ENCODE measurements around the gene LRGUK. TPM values are rescaled to one million over a fixed set of nuclear protein-coding genes. Genes with fewer than 3 reads are reported as not detected.
"Not testable (repeated sequence)": the region's sequence is repeated elsewhere in the genome, so short reads cannot be mapped to it uniquely, and the experiment has no call there.

The LRGUK gene
- 0.14 TPM for polyA plus RNA-seq (2012; ENCODE audit: low read depth, missing spikeins)

GRCh38 chr7:134126966-134127848 lies at the start of gene LRGUK:
Gene LRGUK (plus strand): TSS chr7:134127340. CDS start chr7:134127368, 28 bp downstream.
- FAIRE-seq: peak; percentile 88
- TF ChIP-seq SPI1 (IDR thresholded peaks at IDR 0.05; ENCODE audit: low read depth, low read length) (peak; percentile 30), POLR2AphosphoS5 (IDR thresholded peaks at IDR 0.05; ENCODE audit: low read depth, low read length) (no peak)
- peak; percentile 77 for DNase-seq (ENCODE audit: insufficient read length, low spot score)

- not testable (repeated sequence) for FAIRE-seq; DNase-seq (ENCODE audit: insufficient read length, low spot score)
Measured at GRCh38 chr7:134077560-134077959, 49.6 kb upstream of the LRGUK start.

- TF ChIP-seq POLR2AphosphoS5 (IDR thresholded peaks at IDR 0.05; ENCODE audit: low read depth, low read length) (no peak), PAX5 (IDR thresholded peaks at IDR 0.05; ENCODE audit: insufficient read depth, low read length, severe bottlenecking) (no peak), TAF1 (IDR thresholded peaks at IDR 0.05; ENCODE audit: low read depth, low read length) (no peak)
- DNase-seq (ENCODE audit: insufficient read length, low spot score): no peak
- no peak for FAIRE-seq
Measured at GRCh38 chr7:134078991-134079390, 48.1 kb upstream of the LRGUK start.

GRCh38 chr7:134081695-134082094 lies 45.4 kb upstream of the LRGUK start:
- FAIRE-seq: no peak
- no peak for TF ChIP-seq SPI1 (IDR thresholded peaks at IDR 0.05; ENCODE audit: low read depth, low read length)
- no peak for TF ChIP-seq PAX5 (IDR thresholded peaks at IDR 0.05; ENCODE audit: insufficient read depth, low read length, severe bottlenecking)
- no peak for TF ChIP-seq POLR2AphosphoS5 (IDR thresholded peaks at IDR 0.05; ENCODE audit: low read depth, low read length)
- no peak for TF ChIP-seq POU2F2 (IDR thresholded peaks at IDR 0.05; ENCODE audit: low read depth, low read length)
- TF ChIP-seq POLR2A (IDR thresholded peaks at IDR 0.05; ENCODE audit: low read depth, low read length): no peak
- TF ChIP-seq TAF1 (IDR thresholded peaks at IDR 0.05; ENCODE audit: low read depth, low read length): no peak
- DNase-seq (ENCODE audit: insufficient read length, low spot score): no peak

- FAIRE-seq: no peak
- DNase-seq (ENCODE audit: insufficient read length, low spot score): no peak
- no peak for TF ChIP-seq POLR2AphosphoS5 (IDR thresholded peaks at IDR 0.05; ENCODE audit: low read depth, low read length)
- TF ChIP-seq POU2F2 (IDR thresholded peaks at IDR 0.05; ENCODE audit: low read depth, low read length): no peak
- no peak for TF ChIP-seq PAX5 (IDR thresholded peaks at IDR 0.05; ENCODE audit: insufficient read depth, low read length, severe bottlenecking)
- no peak for TF ChIP-seq TAF1 (IDR thresholded peaks at IDR 0.05; ENCODE audit: low read depth, low read length)
- TF ChIP-seq SPI1 (IDR thresholded peaks at IDR 0.05; ENCODE audit: low read depth, low read length): no peak
- TF ChIP-seq POLR2A (IDR thresholded peaks at IDR 0.05; ENCODE audit: low read depth, low read length): no peak
Measured at GRCh38 chr7:134083766-134084487, 43.2 kb upstream of the LRGUK start.

- FAIRE-seq: peak; percentile 43
- peak; percentile 91 for TF ChIP-seq SPI1 (IDR thresholded peaks at IDR 0.05; ENCODE audit: low read depth, low read length)
- TF ChIP-seq POLR2AphosphoS5 (IDR thresholded peaks at IDR 0.05; ENCODE audit: low read depth, low read length): no peak
- no peak for DNase-seq (ENCODE audit: insufficient read length, low spot score)
Measured at GRCh38 chr7:134084488-134085144, 42.5 kb upstream of the LRGUK start.

- DNase-seq (ENCODE audit: insufficient read length, low spot score) (no peak), FAIRE-seq (no peak)
- no peak for TF ChIP-seq POLR2A (IDR thresholded peaks at IDR 0.05; ENCODE audit: low read depth, low read length)
- TF ChIP-seq TAF1 (IDR thresholded peaks at IDR 0.05; ENCODE audit: low read depth, low read length): no peak
- TF ChIP-seq SPI1 (IDR thresholded peaks at IDR 0.05; ENCODE audit: low read depth, low read length): no peak
- TF ChIP-seq POLR2AphosphoS5 (IDR thresholded peaks at IDR 0.05; ENCODE audit: low read depth, low read length): no peak
- TF ChIP-seq PAX5 (IDR thresholded peaks at IDR 0.05; ENCODE audit: insufficient read depth, low read length, severe bottlenecking): no peak
- TF ChIP-seq POU2F2 (IDR thresholded peaks at IDR 0.05; ENCODE audit: low read depth, low read length): no peak
Measured at GRCh38 chr7:134085311-134085710, 41.8 kb upstream of the LRGUK start.

- FAIRE-seq: no peak
- DNase-seq (ENCODE audit: insufficient read length, low spot score): no peak
Measured at GRCh38 chr7:134086998-134087735, 40.0 kb upstream of the LRGUK start.

GRCh38 chr7:134088199-134088598 lies 38.9 kb upstream of the LRGUK start:
- FAIRE-seq (no peak), DNase-seq (ENCODE audit: insufficient read length, low spot score) (no peak)
- TF ChIP-seq TAF1 (IDR thresholded peaks at IDR 0.05; ENCODE audit: low read depth, low read length) (no peak), POLR2AphosphoS5 (IDR thresholded peaks at IDR 0.05; ENCODE audit: low read depth, low read length) (no peak), PAX5 (IDR thresholded peaks at IDR 0.05; ENCODE audit: insufficient read depth, low read length, severe bottlenecking) (no peak), POLR2A (IDR thresholded peaks at IDR 0.05; ENCODE audit: low read depth, low read length) (no peak), POU2F2 (IDR thresholded peaks at IDR 0.05; ENCODE audit: low read depth, low read length) (no peak), SPI1 (IDR thresholded peaks at IDR 0.05; ENCODE audit: low read depth, low read length) (no peak)

More at GRCh38 chr7:134086998-134087735, 40.0 kb upstream of the LRGUK start:
- TF ChIP-seq PAX5 (IDR thresholded peaks at IDR 0.05; ENCODE audit: insufficient read depth, low read length, severe bottlenecking) (no peak), POLR2A (IDR thresholded peaks at IDR 0.05; ENCODE audit: low read depth, low read length) (no peak), POLR2AphosphoS5 (IDR thresholded peaks at IDR 0.05; ENCODE audit: low read depth, low read length) (no peak), SPI1 (IDR thresholded peaks at IDR 0.05; ENCODE audit: low read depth, low read length) (no peak), TAF1 (IDR thresholded peaks at IDR 0.05; ENCODE audit: low read depth, low read length) (no peak), POU2F2 (IDR thresholded peaks at IDR 0.05; ENCODE audit: low read depth, low read length) (no peak)
